H9 (cell line): ENCODE results near the gene AK5. TPM values are rescaled to one million over a fixed set of nuclear protein-coding genes. Genes with fewer than 3 reads are reported as not detected.

Source experiments
- DNase-seq: peaks from one replicate; pipeline ENCODE4 v3.0.0-alpha.2; 2017
- H2AFZ ChIP-seq: one replicate; pipeline ENCODE4 v1.6.1; 2013; ENCODE audit warnings: mild to moderate bottlenecking, low read length, control low read depth, moderate library complexity
- H2AK5ac ChIP-seq: 2 replicates; pipeline ENCODE4 v1.6.1; 2013; ENCODE audit warnings: low read length, control low read depth, mixed read lengths; ENCODE audit not compliant: insufficient read length
- H2BK120ac ChIP-seq: one replicate; pipeline ENCODE4 v1.6.1; 2013; ENCODE audit warnings: low read depth, mild to moderate bottlenecking, low read length, control low read depth, inconsistent platforms; ENCODE audit not compliant: poor library complexity, severe bottlenecking
- H2BK12ac ChIP-seq: 2 replicates; pipeline ENCODE4 v1.6.1; 2013; ENCODE audit warnings: low read length, control low read depth, mixed read lengths, low read depth; ENCODE audit not compliant: insufficient read length
- H2BK15ac ChIP-seq: 2 replicates; pipeline ENCODE4 v1.6.1; 2013; ENCODE audit warnings: low read depth, low read length, control low read depth
- H2BK20ac ChIP-seq: one replicate; pipeline ENCODE4 v1.6.1; 2013; ENCODE audit warnings: low read depth, mild to moderate bottlenecking, low read length, control low read depth, inconsistent platforms; ENCODE audit not compliant: poor library complexity, severe bottlenecking
- H2BK5ac ChIP-seq: 2 replicates; pipeline ENCODE4 v1.6.1; 2013; ENCODE audit warnings: low read length, control low read depth, mixed read lengths; ENCODE audit not compliant: insufficient read length
- H3K14ac ChIP-seq: 2 replicates; pipeline ENCODE4 v1.6.1; 2013; ENCODE audit warnings: low read length, control low read depth; ENCODE audit not compliant: insufficient read depth
- H3K18ac ChIP-seq: 2 replicates; pipeline ENCODE4 v1.6.1; 2013; ENCODE audit warnings: low read depth, mild to moderate bottlenecking, mixed read lengths, low read length, control low read depth; ENCODE audit not compliant: insufficient read length
- H3K23ac ChIP-seq: 2 replicates; pipeline ENCODE4 v1.6.1; 2013; ENCODE audit warnings: low read length, control low read depth, mixed read lengths, low read depth; ENCODE audit not compliant: insufficient read length
- H3K23me2 ChIP-seq: 2 replicates; pipeline ENCODE4 v1.6.1; 2013; ENCODE audit warnings: low read depth, mild to moderate bottlenecking, mixed read lengths, low read length, control low read depth; ENCODE audit not compliant: insufficient read length, poor library complexity, severe bottlenecking
- H3K27ac ChIP-seq: 2 replicates; pipeline ENCODE4 v1.5.1; 2013; ENCODE audit warnings: low read length, control low read depth, mixed read lengths, low read depth; ENCODE audit not compliant: insufficient read length
- H3K27me3 ChIP-seq: 2 replicates; pipeline ENCODE4 v1.6.1; 2013; ENCODE audit warnings: low read length, control low read depth, inconsistent platforms; ENCODE audit not compliant: insufficient read depth
- H3K4ac ChIP-seq: 2 replicates; pipeline ENCODE4 v1.6.1; 2013; ENCODE audit warnings: low read depth, mild to moderate bottlenecking, control low read depth, inconsistent platforms, low read length, moderate library complexity
- H3K4me1 ChIP-seq: 2 replicates; pipeline ENCODE4 v1.6.1; 2013; ENCODE audit warnings: low read length, control low read depth, inconsistent platforms; ENCODE audit not compliant: insufficient read depth
- H3K4me2 ChIP-seq: 2 replicates; pipeline ENCODE4 v1.6.1; 2013; ENCODE audit warnings: low read length, control low read depth, mixed read lengths; ENCODE audit not compliant: insufficient read length, insufficient read depth
- H3K56ac ChIP-seq: 2 replicates; pipeline ENCODE4 v1.6.1; 2013; ENCODE audit warnings: low read depth, mild to moderate bottlenecking, mixed read lengths, low read length, control low read depth; ENCODE audit not compliant: insufficient read length
- H3K79me1 ChIP-seq: 2 replicates; pipeline ENCODE4 v1.6.1; 2013; ENCODE audit warnings: low read depth, mild to moderate bottlenecking, moderate library complexity, low read length, control low read depth, inconsistent platforms; ENCODE audit not compliant: insufficient read depth, poor library complexity, severe bottlenecking
- H3K79me2 ChIP-seq: 2 replicates; pipeline ENCODE4 v1.6.1; 2013; ENCODE audit warnings: low read length, control low read depth, inconsistent platforms; ENCODE audit not compliant: insufficient read depth
- H3K9ac ChIP-seq: 2 replicates; pipeline ENCODE4 v1.6.1; 2013; ENCODE audit warnings: low read length, control low read depth, mixed read lengths; ENCODE audit not compliant: insufficient read length; ENCODE audit errors: extremely low read depth
- H3K9me3 ChIP-seq: one replicate; pipeline ENCODE4 v1.6.1; 2013; ENCODE audit warnings: low read depth, low read length, inconsistent platforms; ENCODE audit not compliant: control insufficient read depth
- H3T11ph ChIP-seq: one replicate; pipeline ENCODE4 v1.6.1; 2013; ENCODE audit warnings: mild to moderate bottlenecking, low read length, control low read depth, inconsistent platforms
- H4K20me1 ChIP-seq: one replicate; pipeline ENCODE4 v1.6.1; 2013; ENCODE audit not compliant: control insufficient read depth, insufficient read length, insufficient read depth
- H4K5ac ChIP-seq: 2 replicates; pipeline ENCODE4 v1.6.1; 2013; ENCODE audit warnings: low read depth, mild to moderate bottlenecking, mixed read lengths, low read length, control low read depth; ENCODE audit not compliant: insufficient read length
- H4K8ac ChIP-seq: replicated peaks from 2 replicates; pipeline ENCODE4 v1.6.1; 2013; ENCODE audit warnings: low read length, control low read depth, mixed read lengths, low read depth; ENCODE audit not compliant: insufficient read length
- H4K91ac ChIP-seq: 2 replicates; pipeline ENCODE4 v1.6.1; 2013; ENCODE audit warnings: low read depth, mild to moderate bottlenecking, moderate library complexity, mixed read lengths, low read length, control low read depth; ENCODE audit not compliant: insufficient read length
- H3K27ac Mint-ChIP-seq, 3 experiments: 2 replicates in 2 of 3; 3 replicates in 1 of 3; pipeline ENCODE4 v1.8.0; 2020 to 2021; ENCODE audit warnings: mixed read lengths in 3 of 3, mild to moderate bottlenecking in 1 of 3, moderate library complexity in 1 of 3
- H3K27me3 Mint-ChIP-seq: 2 replicates; pipeline ENCODE4 v1.8.0; 2021; ENCODE audit warnings: low read depth, mild to moderate bottlenecking, moderate library complexity, mixed read lengths
- H3K36me3 Mint-ChIP-seq, 3 experiments: 2 replicates in 2 of 3; 3 replicates in 1 of 3; pipeline ENCODE4 v1.8.0; 2020 to 2021; ENCODE audit warnings: low read depth in 3 of 3, mixed read lengths in 3 of 3; ENCODE audit not compliant: insufficient read depth in 1 of 3
- H3K4me1 Mint-ChIP-seq, 2 experiments: 2 replicates each; pipeline ENCODE4 v1.8.0; 2020; ENCODE audit warnings: mixed read lengths in 2 of 2
- H3K4me3 Mint-ChIP-seq, 2 experiments: 2 replicates in 1 of 2; 3 replicates in 1 of 2; pipeline ENCODE4 v1.8.0; 2020 to 2021; ENCODE audit warnings: mild to moderate bottlenecking in 2 of 2, mixed read lengths in 2 of 2, moderate library complexity in 1 of 2
- H3K9me3 Mint-ChIP-seq, 2 experiments: 2 replicates in 1 of 2; 3 replicates in 1 of 2; pipeline ENCODE4 v1.8.0; 2020; ENCODE audit warnings: mild to moderate bottlenecking in 2 of 2, mixed read lengths in 2 of 2, moderate library complexity in 1 of 2
- WGBS: extraction: QIAGEN DNeasy Blood & Tissue Kit; methylation state at CpG from one replicate; pipeline ENCODE4 v1.1.7; 2013; ENCODE audit warnings: missing lambda C conversion rate, low lambda C conversion rate, mixed read lengths; ENCODE audit not compliant: insufficient read length; ENCODE audit errors: extremely low coverage; 5-methylcytosine and 5-hydroxymethylcytosine counted together
- total RNA-seq: library from RNA; stranded (reverse); gene quantifications from 2 replicates; pipeline ENCODE4 v1.2.1, GENCODE V29; 2021
- TF ChIP-seq, protein P1 (sequence below): fragments of 200-600 bp; sonication (generic); conservative IDR thresholded peaks from 3 replicates; pipeline ENCODE4 v1.8.0; 2021; ENCODE audit warnings: antibody characterized with exemption, mild to moderate bottlenecking

AK5 gene
- total RNA-seq, 1 experiment from 2014 or later = 2.5 TPM

GRCh38 chr1:77375541-77375940, 93.7 kb downstream of the AK5 start:
- Histone ChIP-seq H2BK12ac (no peak overlapping the region), H2BK20ac (no peak overlapping the region), H3K79me2 (no peaks in the 10 kb centered on the region), H2AK5ac (no peak overlapping the region), H3K9me3 (no peaks in the 10 kb centered on the region), H3K4ac (no peak overlapping the region), H4K5ac (no peak overlapping the region), H3K27ac (no peak overlapping the region), H2BK5ac (no peak overlapping the region), H3T11ph (no peak overlapping the region), H3K4me1 (no peaks in the 10 kb centered on the region), H3K4me2 (no peak overlapping the region), H3K23ac (no peak overlapping the region), H4K8ac (no peak overlapping the region), H2AFZ (no peak overlapping the region), H4K20me1 (no peaks in the 10 kb centered on the region), H3K23me2 (no peaks in the 10 kb centered on the region), H3K14ac (no peak overlapping the region), H2BK15ac (no peak overlapping the region), H3K79me1 (no peaks in the 10 kb centered on the region), H3K18ac (no peak overlapping the region), H4K91ac (no peak overlapping the region), H3K27me3 (no peaks in the 10 kb centered on the region), H3K9ac (no peak overlapping the region), H2BK120ac (no peak overlapping the region), H3K56ac (no peak overlapping the region)
- DNase-seq = no peak
- Mint-ChIP-seq H3K36me3 (no peaks in the 10 kb centered on the region), H3K27me3 (no peaks in the 10 kb centered on the region), H3K27ac (no peak overlapping the region), H3K4me3 (no peak overlapping the region), H3K4me1 (peaks cover 4% of the 10 kb centered on the region in 2 experiments; a peak in 3 of 4 replicates), H3K9me3 (no peaks in the 10 kb centered on the region)
- no CpG with 5 or more reads among the region's 2 CpGs for WGBS
- TF ChIP-seq, protein P1, sequence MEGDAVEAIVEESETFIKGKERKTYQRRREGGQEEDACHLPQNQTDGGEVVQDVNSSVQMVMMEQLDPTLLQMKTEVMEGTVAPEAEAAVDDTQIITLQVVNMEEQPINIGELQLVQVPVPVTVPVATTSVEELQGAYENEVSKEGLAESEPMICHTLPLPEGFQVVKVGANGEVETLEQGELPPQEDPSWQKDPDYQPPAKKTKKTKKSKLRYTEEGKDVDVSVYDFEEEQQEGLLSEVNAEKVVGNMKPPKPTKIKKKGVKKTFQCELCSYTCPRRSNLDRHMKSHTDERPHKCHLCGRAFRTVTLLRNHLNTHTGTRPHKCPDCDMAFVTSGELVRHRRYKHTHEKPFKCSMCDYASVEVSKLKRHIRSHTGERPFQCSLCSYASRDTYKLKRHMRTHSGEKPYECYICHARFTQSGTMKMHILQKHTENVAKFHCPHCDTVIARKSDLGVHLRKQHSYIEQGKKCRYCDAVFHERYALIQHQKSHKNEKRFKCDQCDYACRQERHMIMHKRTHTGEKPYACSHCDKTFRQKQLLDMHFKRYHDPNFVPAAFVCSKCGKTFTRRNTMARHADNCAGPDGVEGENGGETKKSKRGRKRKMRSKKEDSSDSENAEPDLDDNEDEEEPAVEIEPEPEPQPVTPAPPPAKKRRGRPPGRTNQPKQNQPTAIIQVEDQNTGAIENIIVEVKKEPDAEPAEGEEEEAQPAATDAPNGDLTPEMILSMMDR = no peak
